Tibial nerve (tissue), 4 donors: ENCODE measurements around the gene MYCN. TPM values are rescaled to one million over a fixed set of nuclear protein-coding genes. Genes with fewer than 3 reads are reported as not detected.

ENCODE experiments used
- DNase-seq, 2 donors: peaks; one replicate each; pipeline ENCODE4 v3.0.0-alpha.2; 2019; ENCODE audit warnings: low spot score in 2 of 2
- H3K27ac ChIP-seq, 4 donors: fragments of 200-600 bp; sonication (generic) in 3 of 4; one replicate each; pipeline ENCODE4 v1.5.1; 2017 to 2019; ENCODE audit warnings: mild to moderate bottlenecking in 1 of 4
- H3K27me3 ChIP-seq, 2 donors: fragments of 200-600 bp; sonication (generic) in 1 of 2; one replicate each; pipeline versions ENCODE4 v1.5.1 to v1.6.0; 2017 to 2019
- H3K36me3 ChIP-seq, 3 donors: fragments of 200-600 bp; sonication (generic); one replicate each; pipeline ENCODE4 v1.5.1; 2018 to 2019
- H3K4me1 ChIP-seq, 4 donors: fragments of 200-600 bp; sonication (generic) in 3 of 4; one replicate each; pipeline ENCODE4 v1.5.1; 2017 to 2019
- H3K4me3 ChIP-seq, 4 donors: fragments of 200-600 bp; sonication (generic) in 3 of 4; one replicate each; pipeline ENCODE4 v1.5.1; 2017 to 2019; ENCODE audit warnings: mild to moderate bottlenecking in 1 of 4, moderate library complexity in 1 of 4
- H3K9me3 ChIP-seq, 4 donors: fragments of 200-600 bp; sonication (generic) in 3 of 4; one replicate each; pipeline ENCODE4 v1.5.1; 2017 to 2019
- CTCF ChIP-seq, 5 experiments: fragments of 200-600 bp in 3 of 5; fragments of 450-650 bp in 2 of 5; sonication (generic) in 3 of 5; IDR thresholded peaks; one replicate each; pipeline ENCODE4 v1.5.1; 2016 to 2019; ENCODE audit warnings: antibody characterized with exemption in 5 of 5, mild to moderate bottlenecking in 3 of 5, moderate library complexity in 2 of 5
- EP300 ChIP-seq, 2 donors: sonication (generic); formaldehyde crosslinking; IDR thresholded peaks; one replicate each; pipeline ENCODE4 v1.6.1; 2017; ENCODE audit warnings: antibody characterized with exemption in 2 of 2, mild to moderate bottlenecking in 1 of 2
- POLR2A ChIP-seq, 2 donors: fragments of 450-650 bp; IDR thresholded peaks; one replicate each; pipeline ENCODE4 v1.6.1; 2017; ENCODE audit warnings: antibody characterized with exemption in 2 of 2, mild to moderate bottlenecking in 2 of 2, moderate library complexity in 2 of 2
- WGBS, 2 donors: methylation state at CpG; one replicate each; pipeline ENCODE4 v1.1.5; 2018; 5-methylcytosine and 5-hydroxymethylcytosine counted together
- total RNA-seq, 4 donors: library from RNA; depleted of rRNA; stranded (reverse); fragments of >200 nt; gene quantifications; one replicate each; pipeline ENCODE4 v1.1.0, GENCODE V29; 2016

Gene MYCN
- total RNA-seq, 4 donors from 2014 or later: 4.1 to 9.9 (median 6.9) TPM

GRCh38 chr2:15942711-15943345, 2.5 kb downstream of the MYCN start:
- Histone ChIP-seq H3K27ac (peak overlapping the region in 3 of 4 donors; percentile 8 to 83 (median 52)), H3K4me3 (peak overlapping the region; percentile 12 to 63 (median 30)), H3K27me3 (peaks cover 0 to 45% of the 10 kb centered on the region in 2 donors), H3K9me3 (no peaks in the 10 kb centered on the region), H3K4me1 (peaks cover 0 to 51% (median 30%) of the 10 kb centered on the region in 4 donors), H3K36me3 (peaks cover 0 to 9% (median 0%) of the 10 kb centered on the region in 3 donors)
- TF ChIP-seq CTCF (IDR thresholded peaks at IDR 0.05): no peak
- 15 to 20% methylated on average over 27 to 32 of the region's 34 CpGs for WGBS, 2 donors
- DNase-seq: no peak

- peak overlapping the region in 2 of 4 donors; percentile 52 to 83 for H3K27ac ChIP-seq
- H3K4me1 ChIP-seq: peaks cover 0 to 51% (median 30%) of the 10 kb centered on the region in 4 donors
- peaks cover 0 to 13% (median 0%) of the 10 kb centered on the region in 3 donors for H3K36me3 ChIP-seq
- H3K4me3 ChIP-seq: peak overlapping the region in 2 of 4 donors; percentile 43 to 63
- peaks cover 0 to 45% of the 10 kb centered on the region in 2 donors for H3K27me3 ChIP-seq
- WGBS, 2 donors: 5 to 8% methylated on average over 12 of the region's 12 CpGs
- no peaks in the 10 kb centered on the region for H3K9me3 ChIP-seq
- TF ChIP-seq POLR2A (IDR thresholded peaks at IDR 0.05) (no peak), CTCF (IDR thresholded peaks at IDR 0.05) (peak; percentile 31 to 56 (median 41)), EP300 (IDR thresholded peaks at IDR 0.05) (peak in 1 of 2 donors; percentile 30)
- DNase-seq: peak in 1 of 2 donors; percentile 20
These were observed 3.3 kb downstream of the MYCN start for GRCh38 chr2:15943378-15944280.

- peaks cover 0 to 13% (median 0%) of the 10 kb centered on the region in 3 donors for H3K36me3 ChIP-seq
- TF ChIP-seq POLR2A (IDR thresholded peaks at IDR 0.05) (no peak), EP300 (IDR thresholded peaks at IDR 0.05) (no peak)
- no peak overlapping the region for H3K4me3 ChIP-seq
- H3K4me1 ChIP-seq: peaks cover 0 to 46% (median 29%) of the 10 kb centered on the region in 4 donors
- 40 to 52% methylated on average over 4 of the region's 4 CpGs for WGBS, 2 donors
- H3K9me3 ChIP-seq: no peaks in the 10 kb centered on the region
- H3K27ac ChIP-seq: peak overlapping the region in 2 of 4 donors; percentile 19 to 63
- H3K27me3 ChIP-seq: peaks cover 0 to 37% of the 10 kb centered on the region in 2 donors
- DNase-seq: no peak
These were observed 4.1 kb downstream of the MYCN start for GRCh38 chr2:15944325-15945017.

GRCh38 chr2:15945909-15946705, 5.8 kb downstream of the MYCN start:
- DNase-seq: no peak

More at GRCh38 chr2:15945909-15946705, 5.8 kb downstream of the MYCN start:
- Histone ChIP-seq H3K27me3 (peaks cover 0 to 23% of the 10 kb centered on the region in 2 donors), H3K9me3 (no peaks in the 10 kb centered on the region), H3K4me3 (no peak overlapping the region), H3K36me3 (peaks cover 0 to 13% (median 0%) of the 10 kb centered on the region in 3 donors), H3K27ac (no peak overlapping the region), H3K4me1 (peaks cover 0 to 31% (median 21%) of the 10 kb centered on the region in 4 donors)
- WGBS, 2 donors: 82 to 91% methylated on average over 17 of the region's 17 CpGs
- TF ChIP-seq EP300 (IDR thresholded peaks at IDR 0.05) (no peak), POLR2A (IDR thresholded peaks at IDR 0.05) (no peak), CTCF (IDR thresholded peaks at IDR 0.05) (no peak)
